GM19193 (cell line): ENCODE measurements around the gene UPK3A.

Experiments
- POLR2A ChIP-seq: IDR thresholded peaks from 4 replicates; pipeline ENCODE4 v1.6.1; 2011; ENCODE audit not compliant: insufficient read depth, insufficient read length; ENCODE audit errors: extremely low read depth

The UPK3A gene

DNA sequence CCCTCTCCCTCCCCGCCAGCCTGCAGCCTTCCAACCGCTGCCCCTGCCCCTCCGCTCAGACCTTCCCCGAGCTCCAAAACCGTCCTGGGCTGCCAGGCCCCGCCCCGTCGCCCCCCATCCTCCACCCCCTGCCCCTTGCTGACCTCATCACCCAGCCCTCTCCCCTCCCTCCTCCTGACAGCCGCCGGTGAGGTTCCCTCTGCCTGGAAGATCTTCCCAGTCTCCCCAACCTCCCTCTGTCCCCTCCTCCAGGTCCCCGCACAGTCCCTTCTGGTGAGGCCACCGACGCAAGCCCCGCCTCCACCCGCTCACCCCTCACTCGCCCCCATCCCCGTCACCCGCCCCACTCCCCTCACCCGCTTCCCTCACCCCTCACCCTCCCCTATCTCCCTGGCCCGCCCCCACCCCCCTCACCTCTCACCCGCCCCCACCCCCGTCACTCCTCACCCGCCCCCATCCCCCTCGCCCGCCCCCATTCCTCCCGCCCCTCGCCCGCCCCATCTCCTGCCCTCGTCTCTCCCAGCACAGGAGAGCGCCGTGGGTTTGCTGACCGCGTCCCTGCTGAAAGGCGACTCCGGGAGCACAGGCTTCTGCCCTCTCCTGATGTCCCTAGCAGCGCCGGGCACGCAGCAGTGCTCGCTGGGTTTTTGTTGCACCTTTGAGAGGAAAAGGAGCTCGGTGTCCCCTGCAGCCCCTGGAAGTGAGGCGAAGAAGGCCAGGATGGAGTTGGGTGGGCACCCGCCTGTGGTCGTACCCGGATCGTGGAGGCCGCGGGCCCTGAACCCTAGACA is 16.4 kb upstream of the UPK3A start:
- TF ChIP-seq POLR2A = no peak

DNA sequence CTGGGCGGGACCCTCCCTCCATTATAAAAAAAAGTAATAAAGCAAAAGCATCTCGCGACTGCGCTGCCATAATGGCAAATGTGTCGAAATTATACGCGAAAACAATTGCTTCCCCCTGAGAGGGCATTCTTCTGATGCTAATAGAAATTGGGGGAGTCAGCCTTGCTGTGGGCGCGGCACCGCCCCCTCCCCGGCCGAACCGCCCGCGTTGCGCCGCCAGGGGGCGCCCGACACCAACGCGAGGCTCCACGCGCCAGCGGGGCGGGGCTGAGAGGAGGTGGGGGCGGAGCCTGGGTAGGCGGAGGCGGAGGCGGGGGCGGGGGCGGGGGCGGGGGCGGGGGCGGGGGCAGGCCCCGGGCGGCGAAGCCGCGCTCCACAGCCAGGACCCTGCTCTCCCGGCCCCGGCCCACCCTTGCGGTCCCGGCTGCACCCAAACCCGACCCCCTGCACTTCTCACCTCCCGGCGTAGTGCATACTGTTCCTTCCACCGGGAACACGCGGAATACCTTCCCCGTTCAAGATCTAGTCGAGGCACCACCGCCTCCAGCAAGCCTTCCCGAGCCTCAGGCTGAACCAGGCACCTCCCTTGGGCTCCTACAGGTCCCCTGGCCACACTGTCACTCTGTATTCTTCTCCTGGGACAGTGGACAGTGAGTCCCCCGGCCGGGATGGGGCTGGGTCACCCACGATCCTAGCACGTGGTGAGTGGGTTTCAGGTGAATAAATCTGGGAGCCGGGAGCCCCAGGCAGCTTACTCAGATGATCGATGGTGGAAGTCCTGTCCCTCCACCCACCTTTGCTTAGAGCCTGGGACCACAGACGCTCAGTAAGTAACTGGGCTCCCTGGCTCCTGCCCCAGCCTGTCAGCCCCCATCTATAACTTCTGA is 15.5 kb upstream of the UPK3A start:
- no peak for TF ChIP-seq POLR2A

DNA sequence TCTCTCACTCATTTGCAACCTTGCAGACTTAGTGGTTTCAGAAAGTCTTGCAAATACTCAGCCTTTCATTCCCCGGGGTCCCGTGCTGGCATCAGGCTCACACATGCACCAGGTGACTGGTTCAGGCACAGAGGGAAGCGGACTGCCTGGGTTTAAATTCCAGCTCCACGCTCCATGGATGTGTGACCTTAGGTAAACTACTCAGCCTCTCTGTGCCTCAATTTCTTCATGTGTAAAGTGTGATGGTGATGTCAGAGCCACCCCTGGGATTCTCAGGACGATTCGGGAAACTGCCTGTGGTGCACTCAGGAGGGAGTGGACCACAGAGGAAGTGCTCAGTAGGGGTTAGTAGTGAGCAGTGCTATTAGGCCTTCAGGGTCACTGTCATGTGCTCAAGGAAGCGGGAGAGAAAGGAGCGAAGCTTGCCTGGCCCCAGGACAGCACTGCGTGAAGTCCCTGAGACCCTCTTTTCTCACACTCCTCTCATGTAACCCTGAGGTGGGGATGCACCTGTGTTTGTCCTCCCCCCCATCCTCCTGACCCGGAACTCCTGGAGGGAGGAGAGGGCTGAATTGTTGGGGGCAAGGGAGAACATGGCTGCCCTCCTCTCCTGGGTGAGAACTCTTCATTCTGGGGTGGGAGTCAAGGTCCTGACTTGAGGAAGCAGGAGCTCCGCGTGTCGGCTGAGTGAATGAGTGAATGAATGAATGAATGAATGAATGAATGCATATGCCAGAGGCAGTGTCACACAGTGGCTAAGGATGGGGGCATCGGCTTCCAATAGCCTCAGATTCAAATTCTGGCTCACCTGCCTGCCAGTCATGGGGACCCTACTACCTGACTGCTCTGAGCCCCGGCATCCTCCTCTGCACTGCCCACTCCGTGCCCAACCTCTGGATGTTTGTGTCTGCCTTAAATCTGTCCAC is 14.4 kb upstream of the UPK3A start:
- no peak for TF ChIP-seq POLR2A

DNA sequence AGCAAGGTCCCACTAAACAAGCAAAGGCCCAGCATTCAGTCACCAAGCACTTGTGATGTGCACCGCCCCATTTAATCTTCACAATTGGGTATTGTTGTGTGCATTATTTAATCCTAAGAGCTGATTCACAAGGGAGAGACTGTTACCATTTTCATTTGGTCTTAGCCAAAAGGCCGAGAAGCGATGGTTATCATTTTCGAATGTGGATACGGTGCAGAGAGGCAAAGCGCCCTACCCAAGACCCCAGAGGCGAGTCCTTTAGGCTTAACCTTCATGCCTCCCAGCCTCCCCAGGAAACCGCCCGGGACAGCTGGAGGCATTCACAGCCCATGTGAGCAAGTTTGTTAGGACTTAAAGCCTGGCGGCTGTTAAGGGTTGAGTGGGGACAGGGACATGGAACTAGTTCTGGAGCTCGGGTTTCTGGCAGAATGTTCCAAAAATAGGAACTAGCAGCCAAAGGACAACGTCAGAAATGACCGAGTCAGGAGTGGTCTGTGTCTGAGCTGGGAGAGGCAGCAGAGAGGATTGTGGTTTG is 13.0 kb upstream of the UPK3A start:
- TF ChIP-seq POLR2A = no peak

DNA sequence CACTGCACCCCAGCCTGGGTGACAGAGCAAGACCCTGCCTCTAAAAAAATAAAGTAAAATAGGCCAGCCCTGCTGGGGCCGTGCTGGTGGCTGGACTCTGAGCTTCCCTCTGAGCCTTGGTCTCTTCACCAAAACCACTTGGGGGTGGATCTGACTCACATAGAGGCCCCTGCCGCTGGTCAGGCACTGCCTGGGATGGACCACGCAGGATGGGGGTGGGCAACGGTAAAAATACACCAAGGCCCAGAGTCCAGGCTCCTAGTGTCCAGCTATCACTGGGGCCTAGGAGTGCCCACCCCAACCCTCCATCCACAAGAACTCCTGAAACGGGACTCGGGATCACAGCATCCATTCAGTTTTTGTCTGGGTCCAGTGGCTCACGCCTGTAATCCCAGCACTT is 12.3 kb upstream of the UPK3A start:
- no peak for TF ChIP-seq POLR2A

DNA sequence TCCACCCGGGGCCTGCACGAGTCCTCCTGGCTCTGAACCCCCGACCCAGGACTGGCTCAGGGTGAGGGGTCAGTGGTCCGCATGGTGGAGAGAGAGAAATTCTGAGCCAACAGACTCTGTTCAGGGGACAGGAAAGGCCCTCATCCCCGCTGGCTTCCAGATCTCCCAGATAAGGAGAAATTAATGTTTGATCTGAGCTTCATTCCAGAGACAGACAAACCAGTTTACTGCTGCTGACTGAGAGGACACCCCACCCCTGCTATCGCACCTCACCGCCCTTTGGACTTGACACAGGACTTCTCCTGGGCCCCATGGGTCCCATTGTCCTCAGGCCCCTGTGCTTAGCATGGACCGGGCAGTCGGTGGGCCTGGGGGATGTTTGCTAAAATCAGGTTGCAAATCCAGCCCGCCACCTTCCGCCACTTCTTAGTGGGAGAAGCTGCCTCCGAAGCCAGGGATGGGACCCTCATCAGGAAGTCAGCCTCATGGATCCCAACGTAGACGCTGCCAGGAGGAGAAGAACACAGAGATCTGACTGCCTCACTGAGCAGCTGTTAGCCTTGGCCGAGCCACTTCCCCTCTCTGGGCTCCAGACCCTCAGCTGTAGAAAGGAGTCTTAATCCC is 11.2 kb upstream of the UPK3A start:
- TF ChIP-seq POLR2A = no peak

DNA sequence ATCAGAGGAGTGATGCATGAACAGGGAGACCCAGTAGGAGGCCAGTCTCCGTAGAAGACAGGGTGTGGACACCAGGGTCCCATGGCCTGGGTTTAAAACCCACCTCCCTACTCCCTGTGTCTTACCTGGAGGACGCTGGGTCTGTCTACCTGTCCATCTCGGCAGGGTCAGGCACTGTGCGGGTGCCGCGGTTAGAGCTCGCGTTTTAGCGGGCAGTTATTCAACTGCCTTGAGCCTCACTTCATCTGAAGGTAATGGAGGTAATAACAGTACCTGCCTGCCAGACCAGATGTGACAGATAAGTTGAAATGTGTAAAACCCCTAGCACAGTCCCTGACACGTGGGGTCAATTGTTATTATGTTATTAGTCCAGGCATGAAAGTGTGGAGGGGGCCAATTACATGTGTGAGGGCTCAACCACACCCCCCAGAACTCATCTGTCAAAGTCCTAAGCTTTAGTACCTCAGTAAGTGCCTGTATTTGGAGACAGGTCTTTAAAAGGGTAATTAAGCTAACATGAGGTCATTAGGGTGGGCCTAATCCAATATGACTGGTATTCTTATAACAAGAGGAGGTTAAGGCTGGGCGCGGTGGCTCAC is 8.1 kb upstream of the UPK3A start:
- no peak for TF ChIP-seq POLR2A

DNA sequence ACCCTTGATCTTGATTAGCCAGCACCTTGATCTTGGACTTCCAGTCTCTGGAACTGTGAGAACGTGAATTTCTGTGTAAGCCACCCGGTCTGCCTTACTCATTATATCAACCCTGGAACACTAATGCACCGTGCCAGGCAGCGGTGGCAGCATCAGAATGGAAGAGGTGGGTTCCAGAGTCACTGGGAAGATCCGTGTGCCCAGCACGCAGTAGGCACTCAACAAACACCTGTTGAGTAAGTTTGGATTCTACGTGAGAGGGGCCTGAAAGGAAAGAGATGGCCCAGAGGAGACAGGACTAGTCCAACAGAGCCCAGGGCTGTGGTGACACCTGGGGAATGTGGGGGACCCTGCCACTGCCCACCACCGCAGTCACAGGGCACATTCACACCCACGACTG is 6.6 kb upstream of the UPK3A start:
- TF ChIP-seq POLR2A = no peak

DNA sequence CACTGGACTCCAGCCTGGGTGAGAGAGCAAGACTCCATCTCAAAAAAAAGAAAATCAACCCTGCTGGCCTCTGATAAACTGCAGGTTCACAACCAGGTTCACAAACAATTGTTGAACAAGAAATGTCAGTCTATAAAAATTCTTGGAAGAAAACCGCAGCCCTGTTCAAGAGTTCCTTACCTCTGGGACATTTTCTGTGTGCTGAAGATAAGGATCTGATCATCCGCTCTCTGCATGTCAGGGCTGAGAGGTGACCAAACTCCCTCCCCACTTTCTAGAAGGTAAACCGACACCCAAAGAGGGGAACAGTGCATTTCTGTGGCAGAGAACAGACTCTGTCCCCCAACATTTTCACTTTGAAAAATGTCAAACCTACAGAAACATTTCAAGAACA is 4.2 kb upstream of the UPK3A start:
- TF ChIP-seq POLR2A = no peak

DNA sequence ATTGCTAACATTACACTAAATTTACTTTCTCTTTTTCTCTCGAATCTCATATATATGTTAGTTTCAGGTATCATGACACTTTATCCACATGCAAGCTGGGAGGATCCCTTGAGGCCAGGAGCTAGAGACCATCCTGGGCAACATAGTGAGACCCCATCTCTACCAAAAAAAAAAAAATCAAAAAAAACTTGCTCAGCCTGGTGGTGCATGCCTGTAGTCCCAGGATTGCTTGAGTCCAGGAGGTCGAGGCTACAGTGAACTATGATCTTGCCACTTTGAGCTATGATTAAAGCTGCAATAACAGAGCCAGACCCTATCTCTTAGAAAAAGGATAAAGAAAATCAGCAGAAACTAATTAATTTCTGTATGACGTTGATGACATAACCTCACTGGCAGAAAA is 3.7 kb upstream of the UPK3A start:
- no peak for TF ChIP-seq POLR2A

DNA sequence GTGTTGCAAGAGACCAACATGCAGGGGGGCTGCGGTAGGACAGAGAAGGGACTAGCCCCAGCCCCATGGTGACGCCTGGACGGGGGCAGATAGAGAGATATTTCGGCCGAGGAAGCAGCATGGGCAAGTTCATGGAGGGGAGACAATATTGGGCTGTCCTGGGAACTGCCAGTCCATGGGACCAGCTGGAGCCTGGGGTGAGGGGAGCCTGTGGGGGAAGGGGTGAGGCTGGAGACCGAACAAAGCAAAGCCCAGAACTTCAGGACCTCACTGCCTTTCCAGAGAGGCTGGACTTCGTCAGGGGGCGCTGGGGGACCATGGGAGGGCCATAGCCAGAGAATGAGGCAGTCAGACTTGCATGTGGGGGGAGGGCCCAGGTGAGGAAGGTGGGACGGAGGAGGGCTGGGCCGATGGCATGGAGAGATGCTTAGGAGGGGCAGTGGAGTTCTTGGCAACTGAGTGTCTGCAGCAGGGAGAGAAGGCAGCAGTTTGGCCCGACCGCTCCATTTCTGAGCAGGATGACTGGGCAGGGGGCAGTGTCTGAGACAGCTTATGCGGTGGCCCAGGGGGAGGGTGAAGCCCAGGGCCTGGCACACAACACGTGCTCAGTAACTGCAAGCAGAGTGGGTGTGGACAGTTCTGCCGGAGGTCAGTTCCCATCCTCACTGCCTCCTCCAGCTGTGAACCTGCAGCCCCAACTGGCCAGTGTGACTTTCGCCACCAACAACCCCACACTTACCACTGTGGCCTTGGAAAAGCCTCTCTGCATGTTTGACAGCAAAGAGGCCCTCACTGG is 712 bp downstream of the UPK3A start:
- no peak for TF ChIP-seq POLR2A

DNA sequence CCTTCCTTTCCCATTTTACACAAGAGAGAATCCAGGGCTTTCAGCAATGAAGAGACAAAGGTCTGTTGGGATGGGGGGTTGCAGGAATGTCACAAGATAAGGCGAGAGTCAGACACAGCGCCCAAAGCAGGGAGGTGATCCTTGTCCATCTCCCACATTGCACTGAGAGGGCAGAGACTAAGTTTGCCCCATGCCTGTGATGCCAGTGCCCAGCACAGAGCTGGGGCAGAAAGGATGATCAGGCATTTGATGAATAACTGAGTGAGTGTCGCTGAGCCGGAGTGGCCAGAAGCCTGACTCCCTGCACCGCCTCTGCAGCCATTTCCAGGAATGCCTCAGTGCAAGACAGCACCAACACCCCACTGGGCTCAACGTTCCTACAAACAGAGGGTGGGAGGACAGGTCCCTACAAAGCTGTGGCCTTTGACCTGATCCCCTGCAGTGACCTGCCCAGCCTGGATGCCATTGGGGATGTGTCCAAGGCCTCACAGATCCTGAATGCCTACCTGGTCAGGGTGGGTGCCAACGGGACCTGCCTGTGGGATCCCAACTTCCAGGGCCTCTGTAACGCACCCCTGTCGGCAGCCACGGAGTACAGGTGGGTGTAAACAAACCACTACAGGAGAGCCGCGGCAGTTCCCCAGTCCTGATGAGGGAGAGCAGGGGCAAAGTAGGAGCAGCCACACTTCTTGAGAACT is 2.3 kb downstream of the UPK3A start:
- TF ChIP-seq POLR2A = no peak
